T-cell (primary cell): Measurements from ENCODE around the gene DSCAML1. TPM values are rescaled to one million over a fixed set of nuclear protein-coding genes. Genes with fewer than 3 reads are reported as not detected.

ENCODE experiments used
- ATAC-seq, 4 experiments: fragments of 200-7000 bp in 3 of 4; fragments of 150-1000 bp in 1 of 4; cut with Tn5 transposase; replicated peaks in 1 of 4; 1 replicate in 3 of 4; 2 replicates in 1 of 4; pipeline ENCODE4 v1.10.0; 2021; ENCODE audit warnings: moderate library complexity in 3 of 4, mild to moderate bottlenecking in 2 of 4, moderate number of reproducible peaks in 1 of 4
- CTCF ChIA-PET, 2 donors: fragments of 300-600 bp; sonication (Branson Sonifier 250); formaldehyde crosslinking; loops; one replicate each; lab custom pipeline; 2022; ENCODE audit warnings: antibody characterized with exemption in 2 of 2; lab: Charles Lee
- POLR2A ChIA-PET, 2 donors: fragments of 300-600 bp; sonication (Branson Sonifier 250); formaldehyde crosslinking; loops; one replicate each; lab custom pipeline; 2022; ENCODE audit warnings: antibody characterized with exemption in 2 of 2; lab: Charles Lee
- DNase-seq, 35 experiments: peaks; one replicate each; pipeline versions ENCODE4 v3.0.0 to v3.0.0-alpha.2; 2013 to 2023
- H3K27ac ChIP-seq: one replicate; pipeline ENCODE4 v1.5.1; 2013; ENCODE audit warnings: low read length
- H3K27me3 ChIP-seq, 2 experiments: replicated peaks in 1 of 2; 1 replicate in 1 of 2; 2 replicates in 1 of 2; pipeline versions ENCODE4 v1.6.1 to v1.7.0; 2013; ENCODE audit warnings: low read length in 1 of 2, mixed read lengths in 1 of 2; ENCODE audit not compliant: control insufficient read depth in 2 of 2, insufficient read depth in 2 of 2; ENCODE audit errors: extremely low read depth in 1 of 2
- H3K36me3 ChIP-seq, 2 donors: 1 replicate in 1 of 2; 2 replicates in 1 of 2; pipeline versions ENCODE4 v1.6.1 to v1.7.0; 2013; ENCODE audit warnings: low read length in 1 of 2; ENCODE audit not compliant: control insufficient read depth in 2 of 2, insufficient read depth in 1 of 2; ENCODE audit errors: extremely low read depth in 1 of 2
- H3K4me1 ChIP-seq, 2 experiments: 1 replicate in 1 of 2; 2 replicates in 1 of 2; pipeline versions ENCODE4 v1.6.1 to v1.7.0; 2013; ENCODE audit warnings: low read length in 2 of 2, mixed read lengths in 1 of 2; ENCODE audit not compliant: insufficient read depth in 2 of 2, control insufficient read depth in 1 of 2; ENCODE audit errors: extremely low read depth in 1 of 2
- H3K4me3 ChIP-seq, 2 donors: 1 replicate in 1 of 2; 2 replicates in 1 of 2; pipeline versions ENCODE4 v1.5.1 to v1.7.0; 2013; ENCODE audit warnings: mild to moderate bottlenecking in 2 of 2, low read length in 1 of 2, moderate library complexity in 1 of 2; ENCODE audit not compliant: control insufficient read depth in 1 of 2; ENCODE audit errors: extremely low read depth in 1 of 2
- H3K9me3 ChIP-seq: 2 replicates; pipeline ENCODE4 v1.7.0; 2013
- H3K27ac Mint-ChIP-seq, 2 donors: one replicate each; pipeline ENCODE4 v1.8.0; 2020 to 2021; ENCODE audit warnings: mild to moderate bottlenecking in 2 of 2, mixed read lengths in 2 of 2
- H3K27me3 Mint-ChIP-seq, 2 donors: one replicate each; pipeline ENCODE4 v1.8.0; 2021 to 2022; ENCODE audit warnings: mixed read lengths in 2 of 2
- H3K36me3 Mint-ChIP-seq: one replicate; pipeline ENCODE4 v1.8.0; 2021; ENCODE audit warnings: mixed read lengths
- H3K4me1 Mint-ChIP-seq, 3 donors: one replicate each; pipeline ENCODE4 v1.8.0; 2020 to 2022; ENCODE audit warnings: mixed read lengths in 3 of 3, mild to moderate bottlenecking in 1 of 3
- H3K4me3 Mint-ChIP-seq, 3 donors: one replicate each; pipeline ENCODE4 v1.8.0; 2020 to 2022; ENCODE audit warnings: mild to moderate bottlenecking in 3 of 3, mixed read lengths in 3 of 3, moderate library complexity in 3 of 3
- H3K9me3 Mint-ChIP-seq, 3 donors: one replicate each; pipeline ENCODE4 v1.8.0; 2020 to 2022; ENCODE audit warnings: mixed read lengths in 3 of 3
- WGBS: methylation state at CpG from one replicate; pipeline ENCODE4 v1.1.5; 2013; ENCODE audit warnings: missing lambda C conversion rate; ENCODE audit not compliant: insufficient coverage; 5-methylcytosine and 5-hydroxymethylcytosine counted together
- total RNA-seq, 35 experiments: library from RNA in 6 of 35; stranded (reverse) in 6 of 35; fragments of 120-200 nt in 1 of 35; gene quantifications; one replicate each; pipeline versions ENCODE4 v1.2.1 to v1.2.4 and lab custom pipeline; 2013 to 2026

The DSCAML1 gene
- total RNA-seq, 5 donors from 2014 or later (not counting 1 experiment from before 2014, with no cell fraction given) = 0.15 to 2.4 (median 0.96) TPM

GRCh38 chr11:117794772-117795629 lies 2.0 kb downstream of the DSCAML1 start:
- ChIA-PET CTCF (no interaction called here), POLR2A (no interaction called here)
- no peaks in the 10 kb centered on the region for H3K36me3 Mint-ChIP-seq
- H3K9me3 Mint-ChIP-seq = no peaks in the 10 kb centered on the region
- peaks cover 0 to 23% of the 10 kb centered on the region in 2 experiments for H3K4me1 ChIP-seq
- 60% methylated on average over 13 of the region's 29 CpGs for WGBS
- DNase-seq (no peak), ATAC-seq (no peak)
- H3K27ac Mint-ChIP-seq = no peak overlapping the region
- H3K27ac ChIP-seq = no peak overlapping the region
- peak overlapping the region in 1 of 2 donors; percentile 46 for H3K4me3 ChIP-seq
- no peaks in the 10 kb centered on the region for H3K9me3 ChIP-seq
- H3K4me1 Mint-ChIP-seq = peaks cover 11 to 21% (median 20%) of the 10 kb centered on the region in 3 donors
- H3K36me3 ChIP-seq = no peaks in the 10 kb centered on the region
- H3K4me3 Mint-ChIP-seq = peak overlapping the region; percentile 51 to 71 (median 57)
- H3K27me3 Mint-ChIP-seq = peaks cover 58 to 68% of the 10 kb centered on the region in 2 donors
- peaks cover 9 to 82% of the 10 kb centered on the region in 2 experiments for H3K27me3 ChIP-seq

- H3K4me1 ChIP-seq = peaks cover 0 to 23% of the 10 kb centered on the region in 2 experiments
- peaks cover 59 to 63% of the 10 kb centered on the region in 2 donors for H3K27me3 Mint-ChIP-seq
- H3K4me3 ChIP-seq = no peak overlapping the region
- no peaks in the 10 kb centered on the region for H3K9me3 ChIP-seq
- no peak for ATAC-seq
- ChIA-PET CTCF (no interaction called here), POLR2A (no interaction called here)
- WGBS = 93% methylated on average over 7 of the region's 10 CpGs
- no peak overlapping the region for H3K27ac Mint-ChIP-seq
- H3K4me1 Mint-ChIP-seq = peaks cover 11 to 21% (median 20%) of the 10 kb centered on the region in 3 donors
- no peaks in the 10 kb centered on the region for H3K36me3 Mint-ChIP-seq
- H3K9me3 Mint-ChIP-seq = no peaks in the 10 kb centered on the region
- H3K27me3 ChIP-seq = peaks cover 9 to 79% of the 10 kb centered on the region in 2 experiments
- no peak overlapping the region for H3K4me3 Mint-ChIP-seq
- no peaks in the 10 kb centered on the region for H3K36me3 ChIP-seq
- no peak overlapping the region for H3K27ac ChIP-seq
- DNase-seq = no peak
Measured at GRCh38 chr11:117794135-117794534, 2.9 kb downstream of the DSCAML1 start.

GRCh38 chr11:117793583-117793982 lies 3.4 kb downstream of the DSCAML1 start:
- H3K4me3 ChIP-seq = no peak overlapping the region
- ChIA-PET POLR2A (no interaction called here), CTCF (no interaction called here)
- H3K27ac ChIP-seq = no peak overlapping the region
- DNase-seq (no peak), ATAC-seq (no peak)
- H3K36me3 ChIP-seq = no peaks in the 10 kb centered on the region
- no peaks in the 10 kb centered on the region for H3K9me3 Mint-ChIP-seq
- no peak overlapping the region for H3K4me3 Mint-ChIP-seq
- 96% methylated on average over 5 of the region's 9 CpGs for WGBS
- H3K36me3 Mint-ChIP-seq = no peaks in the 10 kb centered on the region
- peaks cover 54 to 62% of the 10 kb centered on the region in 2 donors for H3K27me3 Mint-ChIP-seq
- H3K4me1 Mint-ChIP-seq = peaks cover 11 to 21% (median 20%) of the 10 kb centered on the region in 3 donors
- H3K27ac Mint-ChIP-seq = peak overlapping the region in 1 of 2 donors; percentile 39
- H3K9me3 ChIP-seq = no peaks in the 10 kb centered on the region
- H3K27me3 ChIP-seq = peaks cover 9 to 80% of the 10 kb centered on the region in 2 experiments
- H3K4me1 ChIP-seq = peaks cover 0 to 23% of the 10 kb centered on the region in 2 experiments

GRCh38 chr11:117792992-117793391 lies 4.0 kb downstream of the DSCAML1 start:
- Mint-ChIP-seq H3K36me3 (no peaks in the 10 kb centered on the region), H3K27me3 (peaks cover 51 to 61% of the 10 kb centered on the region in 2 donors), H3K4me3 (no peak overlapping the region), H3K4me1 (peaks cover 11 to 21% (median 20%) of the 10 kb centered on the region in 3 donors), H3K9me3 (no peaks in the 10 kb centered on the region), H3K27ac (no peak overlapping the region)
- Histone ChIP-seq H3K4me3 (no peak overlapping the region), H3K9me3 (no peaks in the 10 kb centered on the region), H3K27ac (no peak overlapping the region), H3K4me1 (peaks cover 0 to 23% of the 10 kb centered on the region in 2 experiments), H3K27me3 (peaks cover 9 to 80% of the 10 kb centered on the region in 2 experiments), H3K36me3 (no peaks in the 10 kb centered on the region)
- ATAC-seq (no peak), DNase-seq (no peak)
- ChIA-PET CTCF (no interaction called here), POLR2A (no interaction called here)
- 67% methylated on average over 3 of the region's 6 CpGs for WGBS

- H3K36me3 ChIP-seq = no peaks in the 10 kb centered on the region
- Mint-ChIP-seq H3K36me3 (no peaks in the 10 kb centered on the region), H3K27me3 (peaks cover 49 to 60% of the 10 kb centered on the region in 2 donors), H3K4me1 (peaks cover 7 to 17% (median 15%) of the 10 kb centered on the region in 3 donors), H3K27ac (no peak overlapping the region), H3K9me3 (no peaks in the 10 kb centered on the region), H3K4me3 (no peak overlapping the region)
- no peak for DNase-seq
- POLR2A ChIA-PET = no interaction called here
- WGBS = 88% methylated on average over 1 of the region's 5 CpGs
- H3K27me3 ChIP-seq = peaks cover 4 to 75% of the 10 kb centered on the region in 2 experiments
- ATAC-seq = no peak
- peaks cover 0 to 23% of the 10 kb centered on the region in 2 experiments for H3K4me1 ChIP-seq
- H3K27ac ChIP-seq = no peak overlapping the region
- no peaks in the 10 kb centered on the region for H3K9me3 ChIP-seq
- no peak overlapping the region for H3K4me3 ChIP-seq
- CTCF ChIA-PET = no interaction called here
Measured at GRCh38 chr11:117792241-117792640, 4.8 kb downstream of the DSCAML1 start.

- H3K27ac Mint-ChIP-seq = no peak overlapping the region
- H3K4me3 ChIP-seq = no peak overlapping the region
- H3K4me1 ChIP-seq = peaks cover 0 to 6% of the 10 kb centered on the region in 2 experiments
- POLR2A ChIA-PET = no interaction called here
- no peaks in the 10 kb centered on the region for H3K9me3 Mint-ChIP-seq
- H3K36me3 Mint-ChIP-seq = no peaks in the 10 kb centered on the region
- WGBS = no CpG with 5 or more reads among the region's 3 CpGs
- no peaks in the 10 kb centered on the region for H3K36me3 ChIP-seq
- ATAC-seq (no peak), DNase-seq (no peak)
- CTCF ChIA-PET = no interaction called here
- no peak overlapping the region for H3K27ac ChIP-seq
- H3K4me3 Mint-ChIP-seq = no peak overlapping the region
- H3K27me3 Mint-ChIP-seq = peaks cover 50 to 64% of the 10 kb centered on the region in 2 donors
- H3K4me1 Mint-ChIP-seq = peaks cover 3 to 6% (median 5%) of the 10 kb centered on the region in 3 donors
- peaks cover 4 to 69% of the 10 kb centered on the region in 2 experiments for H3K27me3 ChIP-seq
- H3K9me3 ChIP-seq = no peaks in the 10 kb centered on the region
Measured at GRCh38 chr11:117790279-117790678, 6.7 kb downstream of the DSCAML1 start.
